Ishikawa (cell line): Measurements from ENCODE around the gene CLBA1.

Source experiments
- CEBPB ChIP-seq: IDR thresholded peaks from 2 replicates; pipeline ENCODE4 v1.6.1; 2012
- CREB1 ChIP-seq: IDR thresholded peaks from 2 replicates; pipeline ENCODE4 v1.6.1; 2012; ENCODE audit warnings: low read depth
- EGR1 ChIP-seq: IDR thresholded peaks from 2 replicates; pipeline ENCODE4 v1.6.1; 2012
- EP300 ChIP-seq: IDR thresholded peaks from 2 replicates; pipeline ENCODE4 v1.6.1; 2012; ENCODE audit warnings: borderline replicate concordance
- FOXM1 ChIP-seq: IDR thresholded peaks from 2 replicates; pipeline ENCODE4 v1.6.1; 2012; ENCODE audit warnings: low read depth, borderline replicate concordance
- NFIC ChIP-seq: IDR thresholded peaks from 2 replicates; pipeline ENCODE4 v1.6.1; 2012
- RAD21 ChIP-seq: IDR thresholded peaks from 2 replicates; pipeline ENCODE4 v1.6.1; 2012; ENCODE audit warnings: low read depth
- TAF1 ChIP-seq: IDR thresholded peaks from 2 replicates; pipeline ENCODE4 v1.6.1; 2012; ENCODE audit warnings: low read depth, mild to moderate bottlenecking
- TCF12 ChIP-seq: IDR thresholded peaks from 2 replicates; pipeline ENCODE4 v1.6.1; 2012; ENCODE audit warnings: low read depth
- TEAD4 ChIP-seq: IDR thresholded peaks from 2 replicates; pipeline ENCODE4 v1.6.1; 2012
- YY1 ChIP-seq: IDR thresholded peaks from 2 replicates; pipeline ENCODE4 v1.6.1; 2012; ENCODE audit warnings: low read depth
- ZBTB7A ChIP-seq: IDR thresholded peaks from 2 replicates; pipeline ENCODE4 v1.6.1; 2012; ENCODE audit warnings: low read depth
- TF ChIP-seq, protein P1 (sequence below): IDR thresholded peaks from 2 replicates; pipeline ENCODE4 v1.6.1; 2012; ENCODE audit warnings: low read depth, mild to moderate bottlenecking
- TF ChIP-seq, protein P2 (sequence below): IDR thresholded peaks from 2 replicates; pipeline ENCODE4 v1.6.1; 2012
- TF ChIP-seq, protein P3 (sequence below): IDR thresholded peaks from 2 replicates; pipeline ENCODE4 v1.6.1; 2012

CLBA1 gene

DNA sequence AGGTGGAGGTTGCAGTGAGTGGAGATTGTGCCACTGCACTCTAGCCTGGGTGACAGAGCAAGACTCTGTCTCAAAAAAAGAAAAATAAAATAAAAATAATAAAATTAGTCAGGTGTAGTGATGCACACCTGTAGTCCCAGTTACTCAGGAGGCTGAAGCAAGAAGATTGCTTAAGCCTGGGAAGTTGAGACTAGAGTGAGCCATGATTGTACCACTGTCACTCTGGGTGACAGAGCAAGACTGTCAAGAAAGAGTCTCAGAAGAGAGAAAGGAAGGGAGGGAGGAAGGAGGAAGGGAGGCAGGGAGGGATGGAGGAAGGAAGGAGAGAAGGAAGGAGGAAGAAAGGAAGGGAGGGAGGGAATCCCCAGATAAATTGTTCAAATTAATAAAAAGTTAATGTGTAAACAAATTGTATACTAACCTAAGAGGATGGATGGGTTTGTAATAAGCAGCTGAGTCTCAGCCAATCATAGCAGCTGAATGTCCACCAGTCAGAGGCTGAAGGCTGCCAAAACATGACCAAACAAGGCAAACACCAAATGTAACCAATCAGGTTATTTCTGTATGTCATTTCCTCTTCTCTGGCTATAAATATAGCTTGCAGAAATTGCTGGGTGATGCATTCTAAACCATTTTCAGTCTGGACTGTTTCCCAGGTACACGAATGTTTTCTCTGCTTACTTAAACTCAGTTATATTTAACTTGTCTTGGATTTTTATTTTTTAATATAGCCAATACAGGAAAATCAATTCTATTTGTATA lies 41.4 kb downstream of the CLBA1 start:
- TF ChIP-seq TAF1 (no peak), EGR1 (no peak), FOXM1 (no peak), ZBTB7A (no peak), TEAD4 (no peak), RAD21 (no peak), NFIC (no peak), YY1 (no peak), EP300 (no peak), CREB1 (no peak), TCF12 (no peak), CEBPB (no peak)
- TF ChIP-seq, protein P1, sequence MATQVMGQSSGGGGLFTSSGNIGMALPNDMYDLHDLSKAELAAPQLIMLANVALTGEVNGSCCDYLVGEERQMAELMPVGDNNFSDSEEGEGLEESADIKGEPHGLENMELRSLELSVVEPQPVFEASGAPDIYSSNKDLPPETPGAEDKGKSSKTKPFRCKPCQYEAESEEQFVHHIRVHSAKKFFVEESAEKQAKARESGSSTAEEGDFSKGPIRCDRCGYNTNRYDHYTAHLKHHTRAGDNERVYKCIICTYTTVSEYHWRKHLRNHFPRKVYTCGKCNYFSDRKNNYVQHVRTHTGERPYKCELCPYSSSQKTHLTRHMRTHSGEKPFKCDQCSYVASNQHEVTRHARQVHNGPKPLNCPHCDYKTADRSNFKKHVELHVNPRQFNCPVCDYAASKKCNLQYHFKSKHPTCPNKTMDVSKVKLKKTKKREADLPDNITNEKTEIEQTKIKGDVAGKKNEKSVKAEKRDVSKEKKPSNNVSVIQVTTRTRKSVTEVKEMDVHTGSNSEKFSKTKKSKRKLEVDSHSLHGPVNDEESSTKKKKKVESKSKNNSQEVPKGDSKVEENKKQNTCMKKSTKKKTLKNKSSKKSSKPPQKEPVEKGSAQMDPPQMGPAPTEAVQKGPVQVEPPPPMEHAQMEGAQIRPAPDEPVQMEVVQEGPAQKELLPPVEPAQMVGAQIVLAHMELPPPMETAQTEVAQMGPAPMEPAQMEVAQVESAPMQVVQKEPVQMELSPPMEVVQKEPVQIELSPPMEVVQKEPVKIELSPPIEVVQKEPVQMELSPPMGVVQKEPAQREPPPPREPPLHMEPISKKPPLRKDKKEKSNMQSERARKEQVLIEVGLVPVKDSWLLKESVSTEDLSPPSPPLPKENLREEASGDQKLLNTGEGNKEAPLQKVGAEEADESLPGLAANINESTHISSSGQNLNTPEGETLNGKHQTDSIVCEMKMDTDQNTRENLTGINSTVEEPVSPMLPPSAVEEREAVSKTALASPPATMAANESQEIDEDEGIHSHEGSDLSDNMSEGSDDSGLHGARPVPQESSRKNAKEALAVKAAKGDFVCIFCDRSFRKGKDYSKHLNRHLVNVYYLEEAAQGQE: no peak
- TF ChIP-seq, protein P2, sequence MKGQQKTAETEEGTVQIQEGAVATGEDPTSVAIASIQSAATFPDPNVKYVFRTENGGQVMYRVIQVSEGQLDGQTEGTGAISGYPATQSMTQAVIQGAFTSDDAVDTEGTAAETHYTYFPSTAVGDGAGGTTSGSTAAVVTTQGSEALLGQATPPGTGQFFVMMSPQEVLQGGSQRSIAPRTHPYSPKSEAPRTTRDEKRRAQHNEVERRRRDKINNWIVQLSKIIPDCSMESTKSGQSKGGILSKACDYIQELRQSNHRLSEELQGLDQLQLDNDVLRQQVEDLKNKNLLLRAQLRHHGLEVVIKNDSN: no peak
- TF ChIP-seq, protein P3, sequence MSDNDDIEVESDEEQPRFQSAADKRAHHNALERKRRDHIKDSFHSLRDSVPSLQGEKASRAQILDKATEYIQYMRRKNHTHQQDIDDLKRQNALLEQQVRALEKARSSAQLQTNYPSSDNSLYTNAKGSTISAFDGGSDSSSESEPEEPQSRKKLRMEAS: no peak

DNA sequence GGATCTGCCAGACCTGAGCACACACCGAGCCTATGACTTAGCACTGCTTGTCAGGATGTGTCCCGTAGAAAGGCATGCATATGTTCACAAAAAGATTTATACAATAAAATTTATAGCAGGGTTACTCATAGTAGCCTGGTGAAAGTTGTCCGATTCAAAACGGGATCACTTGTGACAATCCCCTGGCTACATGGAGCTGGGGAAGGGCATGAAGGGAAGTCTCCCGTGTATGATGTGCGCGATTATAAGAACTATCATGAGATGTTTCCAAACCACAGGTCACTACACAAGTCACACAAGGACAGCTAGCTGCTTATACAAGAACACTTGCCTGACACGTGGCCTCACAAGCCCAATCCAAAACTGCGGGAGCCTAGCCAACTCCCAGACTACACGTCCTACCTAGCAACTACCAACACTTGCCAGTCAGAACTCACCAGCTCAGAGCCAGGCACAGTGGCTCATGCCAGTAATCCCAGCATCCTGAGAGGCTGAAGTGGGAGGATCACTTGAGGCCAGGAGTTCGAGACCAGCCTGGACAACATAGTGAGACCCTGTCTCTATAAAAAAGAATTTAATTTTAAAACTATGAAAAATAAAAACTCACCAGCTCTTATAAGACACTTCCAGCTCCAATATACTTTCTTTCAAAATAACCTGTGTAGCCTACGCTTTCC lies 42.8 kb downstream of the CLBA1 start:
- no peak for TF ChIP-seq EGR1
- no peak for TF ChIP-seq CEBPB
- TF ChIP-seq, protein P2: no peak
- TF ChIP-seq YY1: no peak
- TF ChIP-seq TEAD4: no peak
- TF ChIP-seq ZBTB7A: no peak
- TF ChIP-seq FOXM1: no peak
- no peak for TF ChIP-seq TAF1
- no peak for TF ChIP-seq CREB1
- TF ChIP-seq, protein P3: no peak
- TF ChIP-seq, protein P1: no peak
- TF ChIP-seq TCF12: no peak
- no peak for TF ChIP-seq RAD21
- TF ChIP-seq NFIC: no peak
- TF ChIP-seq EP300: no peak

DNA sequence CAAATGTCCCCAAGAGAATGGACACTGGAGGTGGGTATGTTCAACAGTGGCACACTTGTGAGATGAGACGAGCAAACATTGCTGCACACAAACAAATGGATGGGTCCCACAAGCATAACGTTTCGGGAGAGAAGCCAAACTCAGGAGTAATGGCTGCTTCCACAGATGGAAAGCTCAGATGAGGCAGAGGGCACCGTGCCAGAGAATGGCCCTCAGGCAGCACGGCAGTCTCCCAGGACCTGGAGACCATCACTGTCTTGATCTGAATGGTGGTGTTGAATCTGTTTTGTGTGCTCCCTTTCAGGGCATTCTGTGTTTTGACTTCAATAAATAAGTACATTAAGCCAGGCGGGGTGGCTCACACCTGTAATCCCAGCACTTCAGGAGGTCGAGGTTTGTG lies 43.8 kb downstream of the CLBA1 start:
- TF ChIP-seq, protein P3: no peak
- TF ChIP-seq EGR1 (no peak), EP300 (no peak), TAF1 (no peak), FOXM1 (no peak)

DNA sequence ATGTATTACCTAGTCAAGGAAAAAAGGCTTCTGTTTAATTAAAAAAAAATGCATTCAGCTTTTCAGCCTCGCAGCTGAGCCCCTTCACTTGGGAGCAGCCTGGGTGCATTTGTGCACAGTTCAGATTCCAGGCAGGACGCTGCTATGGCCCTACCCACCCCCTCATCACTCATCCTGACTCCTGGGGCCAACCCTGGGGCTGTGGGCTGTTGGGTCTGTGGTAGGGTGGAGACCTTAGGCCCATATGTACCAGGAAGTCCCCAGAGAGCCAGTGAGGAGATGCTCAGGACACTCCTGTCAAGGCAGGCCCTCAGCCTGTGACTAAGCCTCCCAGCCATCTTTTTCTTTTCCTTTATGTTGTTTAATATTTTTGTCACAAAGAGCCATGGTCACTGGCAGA lies 44.6 kb downstream of the CLBA1 start:
- TF ChIP-seq CREB1 (no peak), CEBPB (no peak), YY1 (no peak), EP300 (no peak), TCF12 (no peak), TAF1 (no peak)
- TF ChIP-seq, protein P1: no peak
